IPS-15b (cell line): ENCODE data around the gene ZSCAN5B.
"Not testable (repeated sequence)": the region's sequence is repeated elsewhere in the genome, so short reads cannot be mapped to it uniquely, and the experiment has no call there.

Experiments used
- H3K27me3 ChIP-seq: one replicate; pipeline ENCODE4 v1.6.1; 2013; ENCODE audit warnings: low read length; ENCODE audit not compliant: control insufficient read depth, insufficient read depth
- H3K36me3 ChIP-seq: one replicate; pipeline ENCODE4 v1.6.1; 2013; ENCODE audit warnings: low read length; ENCODE audit not compliant: control insufficient read depth, insufficient read depth
- H3K4me1 ChIP-seq: one replicate; pipeline ENCODE4 v1.6.1; 2013; ENCODE audit warnings: mild to moderate bottlenecking, low read length; ENCODE audit not compliant: control insufficient read depth, insufficient read depth
- H3K4me3 ChIP-seq: one replicate; pipeline ENCODE4 v1.5.1; 2013; ENCODE audit warnings: low read depth, low read length
- H3K9ac ChIP-seq: one replicate; pipeline ENCODE4 v1.6.1; 2013; ENCODE audit warnings: low read depth, mild to moderate bottlenecking, low read length
- H3K9me3 ChIP-seq: one replicate; pipeline ENCODE4 v1.6.1; 2013; ENCODE audit warnings: mild to moderate bottlenecking, low read length; ENCODE audit not compliant: control insufficient read depth, insufficient read depth

ZSCAN5B gene

DNA sequence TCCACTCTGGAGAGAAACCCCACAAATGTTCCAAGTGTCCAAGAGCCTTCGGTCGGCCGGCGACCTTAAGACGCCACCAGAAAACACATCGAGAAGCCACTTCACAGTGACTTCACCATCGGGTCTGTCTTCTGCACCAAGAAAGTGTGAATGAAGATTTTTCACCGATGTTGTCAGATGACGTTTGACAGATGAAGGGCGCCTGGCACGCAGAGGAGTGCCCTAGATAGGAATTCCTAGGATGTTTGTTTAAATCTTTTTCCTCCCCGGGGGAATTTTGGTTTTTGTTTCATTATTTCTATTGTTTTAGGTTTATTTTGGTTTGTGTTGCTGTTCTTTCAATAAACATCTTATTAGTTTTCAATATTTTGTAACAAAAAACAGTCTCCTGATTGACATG lies 11.5 kb upstream of the ZSCAN5B start:
- H3K27me3 ChIP-seq = no peaks in the 10 kb centered on the region
- H3K4me1 ChIP-seq = no peaks in the 10 kb centered on the region
- H3K4me3 ChIP-seq = no peak overlapping the region
- H3K9ac ChIP-seq = no peak overlapping the region
- H3K36me3 ChIP-seq = no peaks in the 10 kb centered on the region
- no peaks in the 10 kb centered on the region for H3K9me3 ChIP-seq

DNA sequence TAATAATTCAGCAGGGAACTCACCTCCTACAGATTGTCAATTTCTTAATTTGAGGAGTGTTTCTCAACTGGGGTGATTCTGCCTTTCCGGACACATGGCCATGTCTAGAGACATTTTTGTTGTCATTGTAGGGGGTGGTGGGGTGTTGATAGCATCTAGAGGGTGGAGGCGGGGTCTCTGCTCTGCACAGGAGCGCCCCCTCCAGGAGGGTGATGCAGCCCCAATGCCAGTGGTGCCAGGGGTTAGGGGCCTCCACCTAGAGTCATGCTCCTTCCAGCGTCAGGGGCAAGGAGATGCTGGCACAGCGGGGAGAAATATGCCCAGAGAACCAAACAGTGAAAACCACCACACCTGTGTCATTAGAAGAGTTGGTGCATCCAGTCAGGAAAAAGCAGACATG lies 10.0 kb upstream of the ZSCAN5B start:
- H3K4me3 ChIP-seq, H3K9ac ChIP-seq, H3K36me3 ChIP-seq, H3K4me1 ChIP-seq, H3K27me3 ChIP-seq, H3K9me3 ChIP-seq: not testable (repeated sequence)

DNA sequence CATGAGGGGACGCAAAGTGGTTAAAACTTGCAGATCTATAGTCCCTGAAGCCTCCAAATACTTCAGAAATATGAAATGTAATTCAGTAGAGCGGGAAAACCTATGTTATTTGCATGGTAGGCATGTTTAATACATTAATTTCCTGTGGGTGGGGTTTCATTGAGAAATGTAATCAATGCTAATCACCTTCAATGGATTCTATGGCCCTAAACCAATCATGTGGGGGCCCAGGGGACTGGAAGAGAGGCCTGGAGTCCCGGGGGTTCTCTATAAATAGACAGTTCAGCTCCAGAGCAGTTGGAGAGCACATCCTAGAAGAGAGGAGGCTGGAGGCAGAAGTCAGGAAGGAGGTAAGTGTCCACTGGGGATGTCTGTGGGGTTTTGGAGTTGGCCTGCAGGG lies 4.4 kb upstream of the ZSCAN5B start, which contains the start of gene ZSCAN5C:
ZSCAN5C (plus strand) TSS at position 301 of the 400 bp plus-strand sequence. CDS start 3,641 bp downstream, outside the sequence.
- peaks cover 9% of the 10 kb centered on the region for H3K4me1 ChIP-seq
- H3K36me3 ChIP-seq = no peaks in the 10 kb centered on the region
- no peaks in the 10 kb centered on the region for H3K27me3 ChIP-seq
- H3K4me3 ChIP-seq = no peak within 1 kb of the TSS
- H3K9me3 ChIP-seq = no peaks in the 10 kb centered on the region
- H3K9ac ChIP-seq = no peak within 1 kb of the TSS

DNA sequence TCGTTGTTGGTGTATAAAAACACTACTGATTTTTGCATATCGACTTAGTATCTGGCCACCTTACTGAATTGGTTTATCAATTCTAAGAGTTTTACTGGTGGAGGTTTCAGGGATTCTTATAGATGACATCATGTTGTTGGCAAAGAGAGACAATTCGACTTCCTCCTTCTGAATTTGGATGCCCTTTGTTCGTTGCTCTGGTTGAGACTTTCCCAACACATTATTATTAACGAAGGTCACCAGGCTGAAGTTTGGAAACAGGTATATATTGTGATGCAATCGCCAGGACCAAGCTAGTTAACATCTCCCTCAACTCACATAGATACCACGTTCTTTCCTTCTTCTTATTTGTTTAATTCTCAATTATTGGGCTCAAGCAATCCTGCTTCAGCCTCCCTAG lies 2.1 kb upstream of the ZSCAN5B start:
- no peaks in the 10 kb centered on the region for H3K27me3 ChIP-seq
- H3K9me3 ChIP-seq = no peaks in the 10 kb centered on the region
- no peak overlapping the region for H3K4me3 ChIP-seq
- H3K4me1 ChIP-seq = peaks cover 9% of the 10 kb centered on the region
- H3K9ac ChIP-seq = no peak overlapping the region
- H3K36me3 ChIP-seq = no peaks in the 10 kb centered on the region

DNA sequence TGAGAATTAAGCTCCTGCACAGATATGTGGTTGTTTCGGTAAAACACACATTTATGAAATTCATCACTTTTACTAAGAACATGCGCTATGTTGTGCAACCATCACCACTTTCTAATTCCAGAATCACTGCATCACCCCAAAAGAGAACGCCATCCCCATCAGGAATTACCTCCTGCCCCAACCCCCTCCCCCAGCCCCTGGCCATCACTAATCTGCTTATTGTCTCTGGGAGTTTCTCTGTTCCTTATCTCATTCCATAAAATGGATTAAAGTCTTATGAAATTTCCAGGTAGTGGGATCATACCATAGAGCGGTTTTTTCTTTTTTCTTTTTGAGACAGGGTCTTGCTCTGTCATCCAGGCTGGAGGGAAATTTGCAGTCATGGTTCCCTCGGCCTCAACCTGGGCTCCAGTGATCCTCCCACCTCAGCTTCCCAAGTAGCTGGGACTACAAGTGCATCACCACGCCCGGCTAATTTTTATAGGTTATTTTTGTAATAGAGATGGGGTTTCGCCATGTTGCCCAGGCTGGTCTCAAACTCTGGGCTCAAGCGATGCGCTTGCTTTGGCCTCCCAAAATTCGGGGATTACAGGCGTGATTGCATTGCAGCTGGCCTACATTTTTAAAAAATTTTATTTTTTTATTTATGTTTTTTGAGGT lies 3.5 kb downstream of the ZSCAN5B start:
- no peaks in the 10 kb centered on the region for H3K27me3 ChIP-seq
- H3K4me1 ChIP-seq = no peaks in the 10 kb centered on the region
- H3K9me3 ChIP-seq = no peaks in the 10 kb centered on the region
- no peak overlapping the region for H3K9ac ChIP-seq
- no peaks in the 10 kb centered on the region for H3K36me3 ChIP-seq
- H3K4me3 ChIP-seq = no peak overlapping the region

DNA sequence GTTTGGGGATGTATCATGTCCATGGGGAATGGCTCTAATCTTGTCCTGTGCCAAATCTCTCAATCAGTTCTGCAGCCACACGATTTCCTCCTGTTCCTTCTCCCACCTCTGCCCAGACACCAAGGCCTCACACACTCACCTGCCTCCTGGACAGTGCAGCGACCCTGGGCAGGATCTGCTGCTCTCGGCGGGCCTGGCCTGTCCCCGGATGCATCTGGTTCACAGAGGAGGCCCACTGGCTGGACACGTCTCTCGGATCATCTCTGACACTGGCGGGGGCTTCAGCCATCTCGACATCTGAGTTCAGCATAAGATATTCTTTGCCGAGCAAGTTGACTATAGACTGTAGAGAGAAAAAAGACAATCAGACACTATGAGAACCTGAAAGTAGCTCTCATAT lies 5.9 kb downstream of the ZSCAN5B start:
- H3K27me3 ChIP-seq = no peaks in the 10 kb centered on the region
- H3K9ac ChIP-seq = no peak overlapping the region
- H3K4me1 ChIP-seq = no peaks in the 10 kb centered on the region
- no peaks in the 10 kb centered on the region for H3K36me3 ChIP-seq
- no peak overlapping the region for H3K4me3 ChIP-seq
- H3K9me3 ChIP-seq = no peaks in the 10 kb centered on the region

DNA sequence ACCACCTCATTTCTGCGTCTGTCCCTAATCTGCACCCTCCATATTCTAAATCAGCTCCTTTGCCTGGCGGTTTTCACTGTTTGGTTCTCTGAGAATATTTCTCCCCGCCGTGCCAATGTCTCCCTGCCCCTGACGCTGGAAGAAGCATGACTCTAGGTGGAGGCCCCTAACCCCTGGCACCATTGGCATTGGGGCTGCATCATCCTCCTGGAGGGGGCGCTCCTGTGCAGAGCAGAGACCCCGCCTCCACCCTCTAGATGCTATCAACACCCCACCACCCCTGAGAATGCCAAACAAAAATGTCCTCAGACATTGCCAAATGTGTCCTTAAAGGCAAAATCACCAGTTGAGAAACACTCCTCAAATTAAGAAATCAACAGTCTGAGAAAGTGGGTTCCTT lies 6.5 kb downstream of the ZSCAN5B start:
- Histone ChIP-seq H3K4me3 (no peak overlapping the region), H3K9me3 (no peaks in the 10 kb centered on the region), H3K36me3 (no peaks in the 10 kb centered on the region), H3K27me3 (no peaks in the 10 kb centered on the region), H3K9ac (no peak overlapping the region), H3K4me1 (no peaks in the 10 kb centered on the region)

DNA sequence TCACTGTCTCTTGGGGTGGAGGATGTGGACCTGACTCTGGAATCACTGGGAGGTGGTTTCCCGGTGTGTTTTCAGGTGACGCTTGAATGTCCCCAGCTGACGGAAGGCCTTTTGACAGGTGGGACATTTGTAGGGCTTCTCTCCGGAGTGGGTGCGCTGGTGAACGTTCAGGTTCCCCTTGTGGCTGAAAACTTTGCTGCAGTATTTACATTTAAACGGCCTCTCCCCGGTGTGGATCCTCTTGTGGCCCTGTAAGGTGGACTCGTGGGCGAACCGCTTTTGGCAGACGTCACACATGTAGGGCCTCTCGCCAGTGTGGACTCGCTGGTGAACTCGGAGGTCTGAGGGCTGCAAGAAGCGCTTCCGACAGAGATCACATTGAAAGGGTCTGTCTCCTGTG lies 7.8 kb downstream of the ZSCAN5B start:
- Histone ChIP-seq H3K9me3 (no peaks in the 10 kb centered on the region), H3K36me3 (no peaks in the 10 kb centered on the region), H3K4me3 (no peak overlapping the region), H3K27me3 (no peaks in the 10 kb centered on the region), H3K4me1 (no peaks in the 10 kb centered on the region), H3K9ac (no peak overlapping the region)

DNA sequence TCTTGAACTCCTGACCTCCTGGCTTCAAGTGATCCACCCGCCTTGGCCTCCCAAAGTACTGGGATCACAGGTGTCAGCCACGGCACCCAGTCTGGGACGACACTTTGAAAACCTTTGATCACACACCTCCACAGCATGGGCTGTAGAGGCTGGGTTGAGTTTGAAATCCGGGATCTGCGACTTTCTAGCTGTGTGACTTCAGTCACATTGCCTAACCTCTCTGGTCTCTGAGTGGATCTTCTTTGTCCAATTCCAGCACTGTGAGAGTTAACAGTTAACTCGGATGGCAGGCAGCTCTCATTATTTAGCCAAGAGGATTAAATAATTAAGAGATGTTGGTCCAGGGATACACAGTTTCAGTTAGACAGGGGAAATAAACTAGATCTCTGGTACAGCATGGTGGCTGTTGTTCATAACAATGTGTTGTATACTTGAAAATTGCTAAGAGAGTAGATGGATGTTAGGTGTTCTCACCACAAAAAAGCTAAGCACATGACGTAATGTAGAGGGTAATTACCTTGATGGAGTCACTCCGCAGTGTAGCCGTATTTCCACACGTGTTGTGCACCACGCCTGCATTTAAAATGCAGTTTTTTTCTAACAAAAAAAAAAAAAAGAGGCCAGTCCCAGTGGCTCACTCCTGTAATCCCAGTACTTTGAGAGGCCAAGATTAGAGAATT lies 19.9 kb downstream of the ZSCAN5B start:
- no peak overlapping the region for H3K4me3 ChIP-seq
- H3K27me3 ChIP-seq = no peaks in the 10 kb centered on the region
- H3K9me3 ChIP-seq = no peaks in the 10 kb centered on the region
- H3K9ac ChIP-seq = no peak overlapping the region
- no peaks in the 10 kb centered on the region for H3K4me1 ChIP-seq
- H3K36me3 ChIP-seq = no peaks in the 10 kb centered on the region

DNA sequence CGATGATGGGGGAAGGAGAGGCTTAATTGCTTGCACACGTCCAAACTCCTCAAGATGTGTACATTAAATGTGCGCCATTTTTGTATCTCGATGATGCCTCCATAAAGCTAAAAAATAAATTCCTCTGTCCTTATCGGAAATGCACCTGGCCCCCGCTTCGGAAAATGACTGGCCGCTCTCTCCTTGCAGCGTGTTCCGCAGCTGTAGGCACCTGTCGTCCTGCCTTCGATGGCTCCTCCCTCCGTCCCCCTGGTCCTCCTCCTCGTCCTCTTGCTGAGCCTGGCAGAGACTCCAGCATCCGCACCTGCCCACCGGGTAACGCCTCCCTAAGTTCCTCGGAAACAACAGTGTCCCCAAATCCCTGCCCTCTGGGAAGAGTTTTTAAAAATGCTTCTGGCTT lies 20.7 kb downstream of the ZSCAN5B start:
- no peak overlapping the region for H3K9ac ChIP-seq
- H3K9me3 ChIP-seq = no peaks in the 10 kb centered on the region
- H3K4me3 ChIP-seq = no peak overlapping the region
- no peaks in the 10 kb centered on the region for H3K27me3 ChIP-seq
- H3K36me3 ChIP-seq = no peaks in the 10 kb centered on the region
- H3K4me1 ChIP-seq = no peaks in the 10 kb centered on the region

DNA sequence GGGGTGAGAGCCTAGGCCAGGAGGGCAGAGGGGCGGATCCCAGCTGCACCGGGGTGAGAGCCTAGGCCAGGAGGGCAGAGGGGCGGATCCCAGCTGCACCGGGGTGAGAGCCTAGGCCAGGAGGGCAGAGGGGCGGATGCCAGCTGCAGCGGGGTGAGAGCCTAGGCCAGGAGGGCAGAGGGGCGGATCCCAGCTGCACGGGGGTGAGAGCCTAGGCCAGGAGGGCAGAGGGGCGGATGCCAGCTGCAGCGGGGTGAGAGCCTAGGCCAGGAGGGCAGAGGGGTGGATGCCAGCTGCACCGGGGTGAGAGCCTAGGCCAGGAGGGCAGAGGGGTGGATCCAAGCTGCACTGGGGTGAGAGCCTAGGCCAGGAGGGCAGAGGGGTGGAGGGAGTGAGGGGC lies 21.3 kb downstream of the ZSCAN5B start:
- not testable (repeated sequence) for H3K9ac ChIP-seq

DNA sequence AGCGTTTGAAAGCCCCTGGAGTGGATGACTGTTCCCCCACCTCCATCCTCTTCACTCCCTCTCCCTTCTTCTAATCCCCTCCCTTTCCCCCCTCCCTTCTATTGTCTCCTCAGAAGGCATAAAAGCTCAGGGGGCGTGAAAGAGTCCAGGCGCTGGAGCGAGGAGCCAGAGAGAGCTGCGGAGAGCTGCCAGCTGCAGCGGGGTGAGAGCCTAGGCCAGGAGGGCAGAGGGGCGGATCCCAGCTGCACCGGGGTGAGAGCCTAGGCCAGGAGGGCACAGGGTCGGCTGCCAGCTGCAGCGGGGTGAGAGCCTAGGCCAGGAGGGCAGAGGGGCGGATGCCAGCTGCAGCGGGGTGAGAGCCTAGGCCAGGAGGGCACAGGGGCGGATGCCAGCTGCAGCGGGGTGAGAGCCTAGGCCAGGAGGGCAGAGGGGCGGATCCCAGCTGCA lies 21.7 kb downstream of the ZSCAN5B start, which contains the start of gene GALP:
GALP (plus strand) TSS at position 148 of the 447 bp plus-strand sequence. CDS start 1,101 bp downstream, outside the sequence.
- not testable (repeated sequence) for H3K27me3 ChIP-seq

More for the DNA sequence above, 21.3 kb downstream of the ZSCAN5B start:
- not testable (repeated sequence) for H3K27me3 ChIP-seq, H3K36me3 ChIP-seq, H3K4me3 ChIP-seq, H3K9me3 ChIP-seq, H3K4me1 ChIP-seq

More for the DNA sequence above, 21.7 kb downstream of the ZSCAN5B start, which contains the start of gene GALP:
- not testable (repeated sequence) for H3K36me3 ChIP-seq, H3K4me3 ChIP-seq, H3K4me1 ChIP-seq, H3K9ac ChIP-seq, H3K9me3 ChIP-seq
